ENCODE results near the gene CTSZ. TPM values are rescaled to one million over a fixed set of nuclear protein-coding genes. Genes with fewer than 3 reads are reported as not detected.
A peak's percentile ranks its signal among the peaks of the same experiment; 100 is the strongest.
"Not testable (repeated sequence)": the region's sequence is repeated elsewhere in the genome, so short reads cannot be mapped to it uniquely, and the experiment has no call there.

Gene CTSZ
- total and polyA plus RNA-seq, 2 experiments from 2014 or later = 13.5 to 391 TPM

DNA sequence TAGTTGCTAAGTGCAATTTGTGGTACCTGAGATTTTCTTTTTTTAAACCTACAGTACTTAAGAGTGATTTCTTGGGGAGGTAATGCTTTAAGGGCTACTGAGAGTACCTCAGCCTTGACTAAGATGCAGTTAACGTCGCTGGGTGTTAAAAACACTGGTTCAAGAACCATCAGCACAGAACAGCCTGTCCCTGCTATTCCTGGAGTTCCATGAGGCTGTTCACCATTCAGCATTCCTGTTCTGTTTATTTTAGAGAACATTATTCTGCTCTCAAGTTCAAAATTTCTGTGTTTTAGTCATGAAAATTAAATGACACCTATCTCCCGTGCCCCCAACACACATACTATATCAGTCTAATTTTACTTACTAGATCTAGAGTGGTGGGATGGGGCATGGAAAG lies 37.2 kb upstream of the CTSZ start:
- H3K36me3 ChIP-seq (ENCODE audit: low read depth) = no peaks in the 10 kb centered on the region
- no peaks in the 10 kb centered on the region for H3K27me3 ChIP-seq (replicated peaks; ENCODE audit: insufficient read depth)
- peaks cover 33% of the 10 kb centered on the region for H3K79me2 ChIP-seq (ENCODE audit: insufficient read depth)
- H3K9me2 ChIP-seq (ENCODE audit: insufficient read depth) = no peaks in the 10 kb centered on the region
- peaks cover 40% of the 10 kb centered on the region for H3K4me1 ChIP-seq (ENCODE audit: insufficient read depth)
- H2AFZ ChIP-seq = no peak overlapping the region
- TF ChIP-seq EZH2 (IDR thresholded peaks at IDR 0.05; ENCODE audit: insufficient read depth, poor library complexity, severe bottlenecking) = no peak
- no peak overlapping the region for H3K9ac ChIP-seq
- 95 to 96% methylated on average over 3 of the region's 3 CpGs for WGBS, 2 experiments (ENCODE audit: low coverage in 1 of 2, low lambda C conversion rate in 2 of 2, missing lambda C conversion rate in 2 of 2)
- H3K27ac ChIP-seq = no peak overlapping the region
- H4K20me1 ChIP-seq (ENCODE audit: insufficient read depth) = no peaks in the 10 kb centered on the region
- no peak overlapping the region for H3K4me2 ChIP-seq (ENCODE audit: unreplicated experiment)
- no peaks in the 10 kb centered on the region for H3K9me3 ChIP-seq (ENCODE audit: low read depth)
- DNase-seq = no peak
- no peak overlapping the region for H3K4me3 ChIP-seq
- peaks cover 26% of the 10 kb centered on the region for H3F3A ChIP-seq (ENCODE audit: insufficient read depth)
- in situ Hi-C loops (cut with MboI) = no loop called here

DNA sequence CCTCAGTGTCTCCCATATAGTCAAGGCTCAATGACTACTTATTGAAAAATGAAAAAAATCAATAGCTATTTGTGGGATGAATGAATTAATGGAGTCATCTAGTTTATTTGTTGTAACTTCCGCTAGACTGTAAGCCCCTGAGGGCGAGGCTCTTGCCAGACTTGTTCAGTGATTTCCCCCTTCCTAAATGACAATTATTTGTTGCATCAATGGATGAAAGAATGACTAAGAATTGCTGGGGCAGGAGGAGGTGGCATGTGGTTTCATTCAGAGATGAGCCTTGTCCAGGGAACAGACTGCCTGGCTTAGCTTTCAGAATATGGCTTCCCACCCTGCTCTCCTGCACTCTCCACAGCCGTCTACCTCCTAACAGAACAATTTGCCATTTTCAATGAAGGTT lies 36.6 kb upstream of the CTSZ start:
- in situ Hi-C loops (cut with MboI) = no loop called here
- Histone ChIP-seq H3K9me3 (ENCODE audit: low read depth) (no peaks in the 10 kb centered on the region), H3K9me2 (ENCODE audit: insufficient read depth) (no peaks in the 10 kb centered on the region), H3K4me3 (no peak overlapping the region), H3F3A (ENCODE audit: insufficient read depth) (peaks cover 26% of the 10 kb centered on the region), H3K36me3 (ENCODE audit: low read depth) (no peaks in the 10 kb centered on the region), H4K20me1 (ENCODE audit: insufficient read depth) (no peaks in the 10 kb centered on the region), H3K4me2 (ENCODE audit: unreplicated experiment) (no peak overlapping the region), H3K9ac (no peak overlapping the region), H3K27ac (peak overlapping the region; percentile 43), H3K27me3 (replicated peaks; ENCODE audit: insufficient read depth) (no peaks in the 10 kb centered on the region), H3K79me2 (ENCODE audit: insufficient read depth) (peaks cover 39% of the 10 kb centered on the region), H3K4me1 (ENCODE audit: insufficient read depth) (peaks cover 46% of the 10 kb centered on the region), H2AFZ (peak overlapping the region; percentile 94)
- DNase-seq = peak; percentile 71
- 25 to 27% methylated on average over 3 of the region's 3 CpGs for WGBS, 2 experiments (ENCODE audit: low coverage in 1 of 2, low lambda C conversion rate in 2 of 2, missing lambda C conversion rate in 2 of 2)
- TF ChIP-seq EZH2phosphoT487 (IDR thresholded peaks at IDR 0.05; ENCODE audit: insufficient read depth, low read depth) = no peak
- TF ChIP-seq EZH2 (IDR thresholded peaks at IDR 0.05; ENCODE audit: insufficient read depth, poor library complexity, severe bottlenecking) = no peak

DNA sequence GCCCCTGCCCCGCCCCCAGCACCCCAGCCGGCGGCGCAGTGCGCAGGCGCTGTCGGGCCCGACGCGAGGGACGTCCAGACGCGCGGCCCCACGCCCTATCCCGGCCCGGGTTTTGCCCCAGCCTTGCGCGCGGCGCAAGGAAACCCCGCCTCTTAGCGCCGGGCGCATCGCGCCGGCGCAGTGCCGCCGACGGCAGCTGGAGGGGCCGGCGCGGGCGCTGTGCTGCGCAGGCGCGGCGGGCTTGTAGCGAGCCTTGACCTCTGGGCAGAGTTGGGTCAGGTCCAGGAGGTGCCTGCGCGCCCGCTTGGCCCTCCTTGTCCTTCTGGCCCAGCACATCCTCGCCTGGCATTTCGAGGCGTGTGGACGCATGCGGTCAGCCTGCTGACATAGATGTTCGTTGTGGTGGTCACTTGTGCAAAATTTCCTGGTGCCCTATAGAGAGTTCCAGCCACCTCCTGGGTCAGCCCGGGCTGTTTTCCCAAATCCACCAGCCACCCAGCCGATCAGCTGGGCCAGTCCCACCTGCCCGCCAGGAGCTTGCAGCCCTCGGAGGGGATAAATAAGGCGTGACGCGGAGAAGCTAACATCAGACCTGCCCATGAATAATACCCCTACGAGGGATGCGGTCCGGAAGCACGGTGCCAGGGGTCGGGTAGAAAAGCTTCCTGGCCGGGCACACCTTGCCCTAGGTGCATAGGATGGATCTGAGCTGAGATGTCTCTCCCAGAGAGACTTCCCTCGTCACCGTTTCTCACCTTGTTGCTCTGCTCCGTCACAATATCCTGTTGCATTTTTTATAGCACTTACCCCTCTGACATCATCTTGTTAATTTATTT lies 36.0 kb upstream of the CTSZ start:
- Histone ChIP-seq H3K36me3 (ENCODE audit: low read depth) (peaks cover 4% of the 10 kb centered on the region; the same call in 1 of the 2 replicates), H3K9me3 (ENCODE audit: low read depth) (no peaks in the 10 kb centered on the region), H3K79me2 (ENCODE audit: insufficient read depth) (peaks cover 46% of the 10 kb centered on the region), H3K4me2 (ENCODE audit: unreplicated experiment) (peak overlapping the region; percentile 82), H3K4me3 (peak overlapping the region; percentile 82), H2AFZ (peak overlapping the region; percentile 94), H3K9ac (peak overlapping the region; percentile 73), H3K4me1 (ENCODE audit: insufficient read depth) (peaks cover 44% of the 10 kb centered on the region), H3K9me2 (ENCODE audit: insufficient read depth) (no peaks in the 10 kb centered on the region), H4K20me1 (ENCODE audit: insufficient read depth) (no peaks in the 10 kb centered on the region), H3F3A (ENCODE audit: insufficient read depth) (peaks cover 20% of the 10 kb centered on the region), H3K27ac (peak overlapping the region; percentile 52), H3K27me3 (replicated peaks; ENCODE audit: insufficient read depth) (no peaks in the 10 kb centered on the region)
- DNase-seq = peak; percentile 97
- TF ChIP-seq EZH2 (IDR thresholded peaks at IDR 0.05; ENCODE audit: insufficient read depth, poor library complexity, severe bottlenecking) (no peak), EZH2phosphoT487 (IDR thresholded peaks at IDR 0.05; ENCODE audit: insufficient read depth, low read depth) (no peak)
- in situ Hi-C loops (cut with MboI) = no loop called here
- 21 to 40% methylated on average over 29 to 59 of the region's 66 CpGs for WGBS, 2 experiments (ENCODE audit: low coverage in 1 of 2, low lambda C conversion rate in 2 of 2, missing lambda C conversion rate in 2 of 2)

DNA sequence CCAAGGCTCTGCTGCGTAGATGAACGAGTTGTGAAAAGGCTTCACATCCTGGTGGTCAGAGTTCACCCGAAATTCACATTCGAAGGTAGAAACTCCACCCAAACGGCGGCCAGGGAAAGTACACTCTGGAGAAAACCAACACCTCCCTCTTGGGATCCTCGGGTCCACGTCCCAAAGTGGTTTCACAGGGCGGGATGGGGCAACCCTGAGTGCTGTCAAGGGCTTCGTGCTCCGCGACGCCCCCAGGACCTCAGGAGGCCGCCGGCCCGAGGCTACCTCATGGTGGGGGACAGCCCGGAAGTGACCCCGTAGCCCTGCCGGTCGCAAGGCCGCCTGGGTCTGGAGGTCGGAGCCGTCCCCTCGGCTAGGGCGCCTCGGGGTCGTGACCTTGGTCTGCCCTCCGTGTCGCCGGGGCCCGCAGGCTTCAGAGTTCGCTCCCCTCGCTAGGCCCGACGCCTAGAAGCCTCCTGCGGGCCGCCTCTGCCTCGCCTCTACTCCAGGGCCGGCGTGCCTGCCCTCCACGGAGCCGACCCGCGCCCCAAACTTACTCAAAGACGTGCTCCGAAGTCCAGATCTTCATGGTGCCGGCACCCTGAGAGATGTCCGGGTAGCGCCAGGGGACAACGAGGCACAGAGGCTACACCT lies 35.2 kb upstream of the CTSZ start, which contains the start of gene PRELID3B:
PRELID3B (minus strand) TSS at position 636 of the 645 bp plus-strand sequence; CDS start at position 580, 56 bp downstream.
- Histone ChIP-seq H3K27ac (peak within 1 kb of the TSS; percentile 52), H3K36me3 (ENCODE audit: low read depth) (peaks cover 11% of the 10 kb centered on the region), H2AFZ (peak within 1 kb of the TSS; percentile 94), H3K27me3 (replicated peaks; ENCODE audit: insufficient read depth) (no peaks in the 10 kb centered on the region), H3K79me2 (ENCODE audit: insufficient read depth) (peaks cover 53% of the 10 kb centered on the region), H3K9me3 (ENCODE audit: low read depth) (no peaks in the 10 kb centered on the region), H3K9ac (peak within 1 kb of the TSS; percentile 73), H3K4me3 (peak within 1 kb of the TSS; percentile 82), H4K20me1 (ENCODE audit: insufficient read depth) (no peaks in the 10 kb centered on the region), H3F3A (ENCODE audit: insufficient read depth) (peaks cover 12% of the 10 kb centered on the region), H3K4me1 (ENCODE audit: insufficient read depth) (peaks cover 38% of the 10 kb centered on the region), H3K9me2 (ENCODE audit: insufficient read depth) (no peaks in the 10 kb centered on the region), H3K4me2 (ENCODE audit: unreplicated experiment) (peak within 1 kb of the TSS; percentile 82)
- peak; percentile 67 for DNase-seq
- 1 to 2% methylated on average over 36 to 43 of the region's 50 CpGs for WGBS, 2 experiments (ENCODE audit: low coverage in 1 of 2, low lambda C conversion rate in 2 of 2, missing lambda C conversion rate in 2 of 2)
- TF ChIP-seq EZH2 (IDR thresholded peaks at IDR 0.05; ENCODE audit: insufficient read depth, poor library complexity, severe bottlenecking) (no peak), EZH2phosphoT487 (IDR thresholded peaks at IDR 0.05; ENCODE audit: insufficient read depth, low read depth) (no peak)
- in situ Hi-C loops (cut with MboI) = no loop called here

DNA sequence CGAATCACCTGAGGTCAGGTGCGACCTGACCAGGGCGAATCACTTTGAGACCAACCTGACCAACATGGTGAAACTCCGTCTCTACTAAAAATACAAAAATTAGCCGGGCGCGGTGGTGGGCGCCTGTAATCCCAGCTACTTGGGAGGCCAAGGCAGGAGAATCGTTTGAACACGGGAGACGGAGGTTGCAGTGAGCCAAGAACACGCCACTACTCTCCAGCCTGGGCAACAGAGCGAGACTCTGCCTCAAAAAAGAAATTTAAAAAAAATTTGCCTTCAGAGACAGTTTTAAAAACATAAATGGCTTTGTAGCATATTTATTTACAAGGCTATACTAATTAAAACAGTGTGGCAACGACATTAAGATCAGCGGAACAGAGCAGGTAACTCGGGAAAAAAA lies 34.4 kb upstream of the CTSZ start:
- peak overlapping the region; percentile 82 for H3K4me3 ChIP-seq
- in situ Hi-C loops (cut with MboI); H3K9me2 ChIP-seq (ENCODE audit: insufficient read depth); DNase-seq; H3K27me3 ChIP-seq (replicated peaks; ENCODE audit: insufficient read depth); H4K20me1 ChIP-seq (ENCODE audit: insufficient read depth); H3K9me3 ChIP-seq (ENCODE audit: low read depth): not testable (repeated sequence)
- 85 to 89% methylated on average over 16 of the region's 16 CpGs for WGBS, 2 experiments (ENCODE audit: low coverage in 1 of 2, low lambda C conversion rate in 2 of 2, missing lambda C conversion rate in 2 of 2)
- H3K4me1 ChIP-seq (ENCODE audit: insufficient read depth) = peaks cover 38% of the 10 kb centered on the region
- peak overlapping the region; percentile 52; the same call in 1 of the 2 replicates for H3K27ac ChIP-seq
- peaks cover 19% of the 10 kb centered on the region for H3K36me3 ChIP-seq (ENCODE audit: low read depth)
- H3K4me2 ChIP-seq (ENCODE audit: unreplicated experiment) = peak overlapping the region; percentile 81
- peaks cover 12% of the 10 kb centered on the region; the same call in 1 of the 2 replicates for H3F3A ChIP-seq (ENCODE audit: insufficient read depth)
- peaks cover 61% of the 10 kb centered on the region for H3K79me2 ChIP-seq (ENCODE audit: insufficient read depth)
- peak overlapping the region; percentile 94 for H2AFZ ChIP-seq
- H3K9ac ChIP-seq = peak overlapping the region; percentile 73
